Skin epidermis (tissue), 12 donors: ENCODE measurements around the gene PIK3R3.
"Not testable (repeated sequence)": the region's sequence is repeated elsewhere in the genome, so short reads cannot be mapped to it uniquely, and the experiment has no call there.

ENCODE experiments used
- H3K27ac ChIP-seq, 21 experiments: fragments of 200-600 bp; sonication (generic) in 11 of 21; one replicate each; pipeline ENCODE4 v1.5.0; 2020; ENCODE audit warnings: mild to moderate bottlenecking in 3 of 21, inconsistent platforms in 2 of 21, moderate library complexity in 2 of 21
- H3K4me3 ChIP-seq, 7 experiments: fragments of 200-600 bp; sonication (generic) in 2 of 7; one replicate each; pipeline ENCODE4 v1.5.0; 2020; ENCODE audit warnings: inconsistent platforms in 2 of 7, mild to moderate bottlenecking in 2 of 7, moderate library complexity in 1 of 7

The PIK3R3 gene

GRCh38 chr1:46117810-46118494 lies 14.5 kb downstream of the PIK3R3 start:
- no peak overlapping the region for H3K4me3 ChIP-seq

GRCh38 chr1:46114925-46115603 lies 17.4 kb downstream of the PIK3R3 start:
- peak overlapping the region in 1 of 21 experiments; percentile 36 for H3K27ac ChIP-seq

More at GRCh38 chr1:46117810-46118494, 14.5 kb downstream of the PIK3R3 start:
- no peak overlapping the region for H3K27ac ChIP-seq

GRCh38 chr1:46113948-46114347 lies 18.5 kb downstream of the PIK3R3 start:
- no peak overlapping the region for H3K27ac ChIP-seq
- no peak overlapping the region for H3K4me3 ChIP-seq

More at GRCh38 chr1:46114925-46115603, 17.4 kb downstream of the PIK3R3 start:
- H3K4me3 ChIP-seq, result no peak overlapping the region

- no peak overlapping the region for H3K4me3 ChIP-seq
- no peak overlapping the region for H3K27ac ChIP-seq
These were observed 20.3 kb downstream of the PIK3R3 start for GRCh38 chr1:46112108-46112507.

GRCh38 chr1:46110521-46110920 lies 21.9 kb downstream of the PIK3R3 start:
- Histone ChIP-seq H3K4me3 (no peak overlapping the region), H3K27ac (no peak overlapping the region)

GRCh38 chr1:46102769-46103476 lies 29.5 kb downstream of the PIK3R3 start:
- no peak overlapping the region for H3K4me3 ChIP-seq

GRCh38 chr1:46099215-46099614 lies 33.2 kb downstream of the PIK3R3 start:
- Histone ChIP-seq H3K27ac (no peak overlapping the region), H3K4me3 (no peak overlapping the region)

More at GRCh38 chr1:46102769-46103476, 29.5 kb downstream of the PIK3R3 start:
- H3K27ac ChIP-seq, result no peak overlapping the region

GRCh38 chr1:46098027-46098712 lies 34.3 kb downstream of the PIK3R3 start:
- no peak overlapping the region for H3K27ac ChIP-seq

GRCh38 chr1:46097149-46097472 lies 35.3 kb downstream of the PIK3R3 start:
- Histone ChIP-seq H3K27ac (no peak overlapping the region), H3K4me3 (no peak overlapping the region)

More at GRCh38 chr1:46098027-46098712, 34.3 kb downstream of the PIK3R3 start:
- no peak overlapping the region for H3K4me3 ChIP-seq

- no peak overlapping the region for H3K4me3 ChIP-seq
- no peak overlapping the region for H3K27ac ChIP-seq
These were observed 35.9 kb downstream of the PIK3R3 start for GRCh38 chr1:46096269-46097148.

- H3K27ac ChIP-seq, H3K4me3 ChIP-seq: not testable (repeated sequence)
These were observed 37.3 kb downstream of the PIK3R3 start for GRCh38 chr1:46095110-46095509.

GRCh38 chr1:46094471-46095005 lies 37.9 kb downstream of the PIK3R3 start:
- Histone ChIP-seq H3K27ac (no peak overlapping the region), H3K4me3 (no peak overlapping the region)

GRCh38 chr1:46093832-46094231 lies 38.6 kb downstream of the PIK3R3 start:
- not testable (repeated sequence) for H3K27ac ChIP-seq, H3K4me3 ChIP-seq

GRCh38 chr1:46087891-46088290 lies 44.5 kb downstream of the PIK3R3 start:
- Histone ChIP-seq H3K4me3 (no peak overlapping the region), H3K27ac (no peak overlapping the region)

- no peak overlapping the region for H3K27ac ChIP-seq
- no peak overlapping the region for H3K4me3 ChIP-seq
These were observed 45.9 kb downstream of the PIK3R3 start for GRCh38 chr1:46086576-46086975.

- no peak overlapping the region for H3K4me3 ChIP-seq
- H3K27ac ChIP-seq, result no peak overlapping the region
These were observed 47.6 kb downstream of the PIK3R3 start for GRCh38 chr1:46084553-46085451.

- H3K27ac ChIP-seq, result no peak overlapping the region
- no peak overlapping the region for H3K4me3 ChIP-seq
These were observed 48.9 kb downstream of the PIK3R3 start for GRCh38 chr1:46083579-46083978.

- no peak overlapping the region for H3K4me3 ChIP-seq
- no peak overlapping the region for H3K27ac ChIP-seq
These were observed 50.8 kb downstream of the PIK3R3 start for GRCh38 chr1:46081619-46082018.
